IPS-NIHi7 (cell line): Measurements from ENCODE around the gene ZNF524.
"Not testable (repeated sequence)": the region's sequence is repeated elsewhere in the genome, so short reads cannot be mapped to it uniquely, and the experiment has no call there.

ENCODE experiments used
- DNase-seq: peaks from one replicate; pipeline ENCODE4 v3.0.0; 2012; ENCODE audit warnings: mixed read lengths; ENCODE audit errors: extremely low spot score

The ZNF524 gene

DNA sequence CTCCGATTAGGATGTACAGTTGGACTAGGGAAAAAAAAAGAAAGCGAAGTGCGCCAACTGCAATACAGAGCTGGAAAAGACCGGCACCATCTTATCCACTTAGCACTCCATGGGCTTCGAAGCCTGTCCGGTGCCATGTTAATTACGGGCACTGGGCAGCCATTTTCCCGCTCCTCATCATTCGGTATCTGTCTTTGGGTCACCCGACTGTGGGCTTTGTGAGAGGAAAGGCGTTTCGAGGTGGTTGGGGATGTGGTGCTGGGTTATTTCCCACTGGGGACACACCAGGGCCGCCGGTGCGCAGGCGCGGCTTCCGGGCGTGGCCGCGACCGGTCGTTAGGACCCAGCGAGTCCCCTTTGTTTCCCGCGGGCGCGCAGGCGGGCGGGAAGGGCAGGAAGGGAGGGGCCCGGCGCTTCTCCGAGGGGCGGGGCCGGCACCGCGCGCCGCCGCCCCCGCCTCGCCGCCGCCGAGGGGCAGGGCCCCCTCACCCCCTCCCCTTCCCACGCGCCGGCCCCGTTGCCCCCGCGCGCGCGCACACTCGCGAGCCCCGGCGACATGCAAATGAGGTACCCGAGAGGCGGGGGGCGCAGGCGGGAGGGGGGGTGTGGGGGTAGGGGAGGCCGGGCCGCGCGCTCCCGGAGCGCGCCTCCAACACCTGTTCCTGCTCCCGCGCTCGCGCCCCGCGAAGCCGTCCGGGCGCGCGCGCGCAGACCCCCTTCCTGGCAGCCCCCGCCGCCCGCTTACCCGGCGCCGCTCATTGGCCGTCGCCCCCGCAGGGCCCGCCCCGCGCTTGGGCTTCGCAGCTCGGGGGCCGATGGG is at the start of gene ZNF524:
Gene ZNF524, plus strand, starts transcription at position 447 of the 820 bp plus-strand sequence. CDS start 1,825 bp downstream, outside the sequence.
- peak; percentile 68 for DNase-seq

DNA sequence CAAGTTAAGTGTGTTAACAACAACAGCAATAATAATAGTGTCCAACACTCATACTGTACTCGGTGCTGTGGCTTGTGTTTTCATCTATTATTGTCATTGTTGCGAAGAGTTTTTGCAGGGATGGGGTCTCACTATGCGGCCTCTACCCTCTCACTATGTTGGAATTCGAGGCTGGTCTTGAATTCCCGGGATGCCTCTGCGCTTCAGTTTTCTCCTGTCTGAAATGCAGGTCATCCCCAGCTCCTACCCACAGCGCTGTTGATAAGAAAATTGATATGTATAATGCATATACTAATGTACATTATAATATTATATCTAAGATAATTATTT is 49.8 kb upstream of the ZNF524 start:
- no peak for DNase-seq

DNA sequence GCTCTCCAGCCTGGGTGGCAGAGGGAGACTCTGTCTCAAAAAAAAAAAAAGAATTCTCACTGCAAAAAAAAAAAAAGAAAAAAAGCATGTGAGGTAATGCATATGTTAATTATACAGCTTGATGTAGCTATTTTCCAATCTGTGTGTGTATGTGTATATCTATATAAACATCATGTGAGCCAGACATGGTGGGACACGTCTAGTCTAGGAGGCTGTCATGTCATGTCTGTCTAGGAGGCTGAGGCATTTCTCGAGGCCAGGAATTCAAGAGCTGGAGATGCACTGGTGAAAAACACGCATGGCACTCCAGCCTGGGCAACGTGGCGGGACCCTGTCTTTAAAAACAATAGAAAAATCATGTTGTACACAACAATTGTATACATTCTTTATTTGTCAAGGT is 47.9 kb upstream of the ZNF524 start:
- no peak for DNase-seq

DNA sequence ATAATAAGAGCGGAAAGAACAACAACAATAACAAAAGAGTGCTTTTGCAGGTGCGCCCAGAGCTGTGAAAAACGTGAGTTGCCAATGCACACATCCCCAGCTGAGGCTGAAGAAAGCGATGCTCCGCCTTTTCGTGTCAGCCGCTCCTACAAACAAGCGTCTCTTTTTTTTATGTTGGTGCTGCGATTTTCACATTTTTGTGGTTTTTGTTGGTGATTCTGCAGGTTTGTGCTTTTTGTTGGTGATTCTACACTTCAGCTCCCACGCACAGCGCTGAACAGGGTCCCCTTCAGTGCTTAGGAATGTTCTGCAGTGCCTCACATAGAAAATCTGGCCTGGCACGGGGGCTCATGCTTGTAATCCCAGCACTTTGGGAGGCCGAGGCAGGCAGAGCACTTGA is 47.5 kb upstream of the ZNF524 start:
- DNase-seq: no peak

- no peak for DNase-seq
Measured at GRCh38 chr19:55553217-55554182, 46.6 kb upstream of the ZNF524 start.

DNA sequence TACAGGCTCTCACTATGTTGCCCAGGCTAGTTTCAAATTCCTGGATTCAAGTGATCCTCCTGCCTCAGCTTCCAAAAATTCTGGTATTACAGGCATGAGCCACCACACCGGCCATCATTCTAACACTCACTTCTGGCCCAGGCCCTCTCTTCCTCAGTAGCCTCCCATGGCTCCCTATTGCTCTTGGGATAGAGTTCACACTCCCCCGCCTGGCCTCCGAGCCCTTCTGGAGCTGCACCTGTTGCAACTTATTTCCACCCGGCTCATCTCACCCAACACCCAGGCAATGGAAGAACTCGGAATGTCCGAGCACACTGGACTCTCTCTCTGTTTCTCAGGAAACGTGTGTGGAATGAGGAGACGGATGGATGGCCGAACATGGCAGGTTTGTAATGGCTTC is 45.8 kb upstream of the ZNF524 start:
- no peak for DNase-seq

DNA sequence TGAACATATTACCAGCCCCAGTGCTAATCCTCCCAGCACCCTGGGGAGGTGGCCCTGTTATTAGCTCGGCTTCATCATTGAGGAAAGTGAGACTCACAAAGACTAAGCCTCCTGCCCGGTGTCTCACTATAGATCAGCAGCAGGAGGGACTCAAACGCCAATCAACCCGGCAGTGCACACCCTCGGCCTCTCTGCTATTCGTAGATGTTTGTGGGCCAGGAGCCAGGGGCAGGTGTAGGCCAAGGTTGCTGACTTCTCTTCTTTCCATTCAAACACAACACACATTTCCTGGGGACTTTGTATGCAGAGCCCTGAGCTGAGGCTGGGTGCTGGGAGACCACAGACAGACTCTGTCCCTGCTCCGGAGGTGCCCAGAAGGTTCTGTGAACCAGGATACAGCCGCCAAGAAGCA is 45.3 kb upstream of the ZNF524 start:
- no peak for DNase-seq

DNA sequence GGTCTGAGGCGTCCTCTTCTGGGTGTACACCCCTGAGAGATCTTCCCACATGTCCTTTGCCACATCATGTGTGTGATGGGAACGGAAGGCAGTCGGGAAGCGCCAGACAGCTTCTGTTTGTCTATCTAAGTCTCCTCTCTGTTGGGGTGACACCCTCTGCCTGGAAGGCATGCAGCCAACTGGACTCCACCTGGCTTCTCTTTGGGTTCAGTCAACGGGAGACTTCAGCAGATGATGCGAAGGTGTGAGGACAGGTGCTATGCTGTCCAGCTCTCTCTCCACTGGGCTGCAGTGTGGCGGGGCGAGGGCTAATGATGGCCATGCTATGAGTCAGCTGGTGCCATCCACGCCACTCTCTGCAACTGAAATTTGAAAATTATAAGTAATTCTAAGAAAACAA is 40.4 kb upstream of the ZNF524 start:
- DNase-seq: no peak

- DNase-seq: peak; percentile 12
Measured at GRCh38 chr19:55563261-55563690, 36.8 kb upstream of the ZNF524 start.

- peak; percentile 6 for DNase-seq
Measured at GRCh38 chr19:55566823-55567222, 33.3 kb upstream of the ZNF524 start.

DNA sequence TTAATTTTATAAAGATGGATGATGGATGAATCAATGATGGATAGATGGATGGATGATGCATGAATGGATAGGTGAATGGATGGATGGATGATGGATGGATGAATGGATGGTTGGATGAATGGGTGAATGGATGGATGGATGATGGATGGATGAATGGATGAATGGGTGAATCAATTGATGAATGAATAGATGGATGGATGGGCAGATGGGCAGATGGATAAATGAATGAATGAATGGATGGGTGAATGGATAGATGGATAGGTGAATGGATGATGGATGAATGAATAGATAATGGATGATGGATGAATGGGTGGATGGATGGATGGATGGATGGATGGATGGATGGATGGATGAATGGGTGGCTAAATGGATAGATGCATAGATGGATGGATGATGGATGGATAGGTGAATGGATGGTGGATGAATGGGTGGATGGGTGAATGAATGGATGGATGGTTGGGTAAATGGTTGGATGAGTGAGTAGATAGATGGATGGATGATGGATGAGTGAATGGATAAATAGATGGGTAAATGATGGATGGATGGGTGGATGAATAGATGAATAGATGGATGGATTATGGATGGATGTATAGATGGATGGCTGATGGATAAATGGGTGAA is 32.3 kb upstream of the ZNF524 start:
- DNase-seq: no peak

- not testable (repeated sequence) for DNase-seq
Measured at GRCh38 chr19:55569477-55569876, 30.6 kb upstream of the ZNF524 start.

GRCh38 chr19:55573929-55574328 is 26.2 kb upstream of the ZNF524 start:
- not testable (repeated sequence) for DNase-seq

- DNase-seq: no peak
Measured at GRCh38 chr19:55576746-55577145, 23.3 kb upstream of the ZNF524 start.

GRCh38 chr19:55578031-55578760 is 21.9 kb upstream of the ZNF524 start:
- no peak for DNase-seq

DNA sequence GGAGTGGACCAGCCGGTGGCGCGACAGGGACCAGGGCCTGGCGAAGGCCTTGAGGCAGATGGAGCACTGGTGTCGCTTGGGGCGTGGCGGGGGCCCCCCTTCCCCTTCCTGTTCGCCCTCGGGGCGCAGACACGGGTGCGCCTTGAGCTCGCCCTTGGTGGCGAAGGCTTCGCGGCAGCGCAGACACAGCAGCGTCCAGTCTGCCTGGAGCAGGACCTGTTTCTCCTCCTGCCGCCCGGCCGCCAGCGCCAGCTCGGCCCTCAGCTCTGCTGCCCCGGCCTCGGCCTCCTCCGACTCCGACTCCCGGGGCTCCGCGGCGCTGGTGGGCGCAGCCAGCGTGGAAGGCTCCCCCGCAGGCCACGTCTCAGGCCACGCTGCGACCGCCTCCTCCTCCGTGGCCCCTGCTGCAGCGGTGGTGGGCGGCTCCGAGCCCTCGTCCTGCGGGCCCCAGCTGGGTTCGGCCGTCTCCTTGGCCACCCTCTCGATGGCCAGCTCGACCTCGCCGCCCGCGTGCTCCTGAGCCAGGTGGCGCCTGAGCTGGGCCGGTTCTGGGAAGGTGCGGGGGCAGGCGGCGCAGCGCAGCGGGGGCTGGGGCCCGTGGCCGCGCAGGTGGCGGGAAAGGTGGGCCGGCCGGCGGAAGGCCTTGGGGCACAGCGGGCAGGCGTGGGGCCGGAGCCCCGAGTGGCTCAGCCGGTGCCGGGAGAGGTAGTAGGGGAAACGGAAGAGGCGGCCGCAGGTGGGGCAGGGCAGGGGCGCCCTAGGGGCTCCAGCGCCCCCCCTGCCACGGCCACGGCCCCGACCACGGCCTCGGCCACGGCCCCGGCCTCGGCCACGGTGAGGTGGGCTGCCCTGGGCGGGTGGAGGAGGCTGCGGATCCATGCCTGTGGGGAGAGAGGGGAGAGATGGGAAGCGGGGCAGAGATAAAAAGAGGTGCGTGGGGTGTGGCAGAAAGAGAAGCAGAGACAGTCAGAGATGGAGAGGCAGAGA is 21.0 kb upstream of the ZNF524 start:
- no peak for DNase-seq

DNA sequence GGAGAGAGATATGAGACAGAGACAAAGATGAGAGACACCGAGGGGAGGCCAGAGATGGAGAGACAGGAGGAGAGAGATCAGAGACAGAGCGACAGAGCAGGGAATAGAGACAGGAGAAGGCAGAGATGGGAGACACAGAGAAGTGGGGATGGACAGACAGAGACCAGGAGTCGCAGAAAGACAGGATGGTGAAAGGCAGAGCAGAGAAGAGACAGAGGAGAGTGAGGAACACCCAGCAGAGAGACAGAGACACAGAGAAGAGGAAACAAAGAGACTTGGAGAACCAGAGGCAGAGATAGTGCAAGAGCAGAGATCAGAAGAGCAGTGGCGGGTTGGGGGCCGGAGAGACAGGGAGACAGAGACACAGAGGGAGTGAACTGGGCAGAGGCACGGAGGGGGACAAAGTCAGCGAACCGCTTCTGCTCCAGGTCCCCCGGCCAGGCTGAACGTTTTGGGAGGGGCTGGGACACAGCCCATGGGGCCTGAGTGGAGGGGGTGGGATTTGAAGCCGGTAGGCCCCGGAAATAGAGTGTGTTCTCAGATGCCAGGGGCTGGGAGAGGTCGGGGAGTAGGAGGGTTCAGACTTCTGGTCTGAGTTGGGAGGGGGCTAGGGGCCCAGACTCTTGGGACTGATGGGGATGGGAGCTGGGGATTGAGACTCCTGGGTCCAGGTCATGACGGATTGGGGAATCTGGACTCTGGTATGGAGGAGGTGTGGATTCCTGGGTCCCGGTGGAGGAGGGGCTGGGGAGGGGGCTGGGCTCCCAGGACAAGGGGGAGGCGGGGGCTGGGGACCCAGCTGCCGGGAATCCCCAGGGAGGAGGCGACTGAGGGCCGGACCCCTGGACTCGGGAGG is 20.1 kb upstream of the ZNF524 start:
- no peak for DNase-seq

- DNase-seq: peak; percentile 88
Measured at GRCh38 chr19:55580628-55581144, 19.4 kb upstream of the ZNF524 start, which contains the start of gene ZNF579. TSS of gene ZNF579 (minus strand) at chr19:55580848. CDS start at chr19:55579639, 1,209 bp downstream.
